IPS DF 4.7 (cell line): Measurements from ENCODE around the gene ADAM17.

Experiments
- DNase-seq: peaks from one replicate; pipeline ENCODE4 v3.0.0-alpha.2; 2013; ENCODE audit warnings: low spot score; ENCODE audit errors: extremely low read depth

ADAM17 gene

DNA sequence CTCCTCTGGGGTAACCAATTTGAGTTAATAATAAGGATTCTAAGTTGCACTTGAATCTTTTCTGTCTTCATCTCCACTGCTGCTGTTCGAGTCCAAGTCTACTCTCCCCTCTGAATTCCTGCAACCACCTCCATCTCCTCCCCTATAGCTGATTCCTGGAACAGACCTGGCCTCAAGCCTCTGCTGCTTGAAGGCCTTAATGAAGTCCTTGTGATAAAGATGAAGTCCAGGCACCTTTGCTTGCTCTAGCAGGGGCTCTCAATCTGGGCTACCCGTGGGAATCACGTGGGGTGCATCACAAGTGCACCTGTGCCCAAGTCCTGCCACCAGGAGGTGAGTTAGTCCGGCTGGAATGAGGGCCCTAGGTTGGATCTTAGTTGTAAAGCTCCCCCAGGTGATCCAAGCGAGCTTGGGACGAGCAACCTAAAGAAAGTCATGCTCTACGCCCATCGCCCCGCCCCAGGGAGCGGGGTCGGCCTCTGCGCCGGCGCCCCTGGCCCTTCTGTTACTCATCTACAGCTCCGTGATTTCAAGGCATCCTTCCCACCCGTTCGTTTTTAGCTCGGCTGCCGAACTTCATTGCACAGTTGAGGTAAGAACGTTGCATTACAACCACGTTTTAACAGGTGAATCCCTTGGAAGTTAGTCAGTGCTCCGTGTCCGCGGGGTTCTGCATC, 82.2 kb downstream of the ADAM17 start:
- DNase-seq: no peak

DNA sequence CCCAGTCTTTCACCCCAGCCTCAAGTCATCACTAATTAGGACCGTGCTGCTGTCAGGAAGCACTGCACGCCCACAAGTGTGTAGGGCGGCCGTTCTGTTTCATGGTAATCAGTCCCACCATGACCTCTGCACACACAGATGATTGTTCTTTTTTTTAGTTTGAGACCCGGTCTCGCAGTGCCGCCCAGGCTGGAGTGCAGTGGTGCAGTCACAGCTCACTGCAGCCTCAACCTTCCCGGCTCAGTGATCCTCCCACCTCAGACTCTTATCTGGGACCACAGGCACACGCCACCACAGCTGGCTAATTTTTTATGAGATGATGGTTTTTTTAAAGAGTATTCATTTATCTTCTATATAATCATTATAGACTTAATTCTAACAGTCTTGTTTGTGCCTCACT, 83.1 kb downstream of the ADAM17 start:
- DNase-seq: no peak

DNA sequence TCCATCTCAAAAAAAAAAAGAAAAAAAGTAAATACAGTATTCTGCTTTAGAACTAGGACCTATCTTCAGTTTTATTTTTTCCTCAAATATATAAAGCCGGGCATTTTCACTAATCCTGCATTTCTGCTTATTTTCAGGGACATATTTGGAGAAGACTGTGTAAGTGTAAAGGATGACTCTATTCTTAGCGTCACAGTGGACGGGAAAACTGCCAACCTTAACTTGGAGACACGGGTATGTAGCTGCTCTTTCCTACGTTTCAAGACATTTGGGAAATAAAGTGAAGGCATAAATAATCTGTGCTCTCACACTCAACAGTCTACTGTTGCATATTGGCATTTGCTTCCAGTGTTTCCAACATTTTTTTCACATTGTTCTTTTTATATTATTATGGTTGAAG, 84.4 kb downstream of the ADAM17 start:
- DNase-seq: no peak

DNA sequence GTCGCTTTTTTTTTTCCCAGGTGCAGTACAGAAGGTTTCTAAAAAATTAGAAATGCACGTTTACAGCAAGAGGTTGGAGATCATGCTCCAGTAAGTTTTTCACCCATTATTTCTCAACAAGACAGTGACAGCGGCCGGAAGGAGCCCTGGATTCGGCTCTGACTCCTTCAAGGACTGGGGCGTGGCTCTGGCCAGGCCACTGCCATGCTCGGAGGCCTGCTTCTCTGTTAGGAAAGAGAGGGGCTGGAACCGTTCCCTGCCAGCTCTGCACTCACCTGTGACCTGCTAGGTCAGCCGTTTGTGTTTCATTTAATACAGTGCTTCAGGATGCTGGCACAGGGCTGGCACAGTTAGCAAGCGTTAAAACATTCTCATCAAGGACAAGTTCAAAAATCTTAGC, 87.9 kb downstream of the ADAM17 start:
- no peak for DNase-seq

DNA sequence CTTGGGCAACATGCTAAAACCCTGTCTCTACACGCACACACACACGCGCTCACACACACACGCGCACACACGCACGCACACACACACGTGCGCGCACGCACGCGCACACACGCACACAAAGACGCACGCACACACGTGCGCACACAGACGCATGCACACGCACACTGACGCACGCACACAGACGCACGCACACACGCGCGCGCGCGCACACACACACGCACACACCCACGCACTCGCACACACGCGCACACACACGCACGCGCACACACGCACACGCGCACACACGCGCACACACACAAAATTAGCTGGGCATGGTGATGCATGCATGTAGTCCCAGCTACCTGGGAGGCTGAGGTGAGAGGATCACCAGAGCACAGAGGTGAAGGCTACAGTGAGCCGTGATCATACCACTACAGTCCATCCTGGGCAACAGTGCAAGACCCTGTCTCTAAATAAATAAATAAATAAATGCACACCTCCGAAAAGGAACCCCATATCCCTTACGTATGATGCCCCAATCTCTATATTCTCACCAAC, 89.4 kb downstream of the ADAM17 start:
- no peak for DNase-seq

DNA sequence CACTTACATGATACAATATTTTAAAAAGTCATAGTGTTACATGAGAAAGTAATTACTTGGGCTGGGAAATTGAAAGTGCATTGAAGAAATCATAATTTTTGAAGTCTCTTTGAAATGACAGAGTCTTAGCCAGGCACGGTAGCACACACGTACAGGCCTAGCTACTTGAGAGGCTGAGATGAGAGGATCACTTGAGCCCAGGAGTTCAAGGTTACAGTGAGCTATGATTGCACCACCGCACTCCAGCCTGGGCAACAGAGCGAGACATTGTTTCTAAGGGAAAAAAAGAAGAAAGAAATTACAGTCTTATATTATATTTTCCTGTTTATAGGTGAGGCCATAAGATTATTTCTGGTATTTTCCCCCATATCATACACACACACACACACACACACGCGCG, 90.5 kb downstream of the ADAM17 start:
- DNase-seq: no peak

DNA sequence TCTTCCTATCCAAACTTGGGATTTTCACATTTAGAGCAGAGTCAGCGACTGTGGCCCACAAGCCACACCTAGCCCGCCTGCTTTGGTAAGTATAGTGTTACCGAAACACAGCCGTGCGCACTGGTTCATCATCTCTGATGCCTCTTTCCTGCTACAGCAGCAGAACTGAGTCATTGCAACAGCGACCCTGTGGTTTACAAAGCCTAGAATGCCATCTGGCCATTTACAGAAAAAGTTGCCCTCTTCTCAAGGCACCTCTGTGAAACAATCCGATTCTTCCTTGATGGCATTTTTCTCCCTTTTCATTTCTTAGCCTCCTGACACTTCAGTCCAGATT, 92.0 kb downstream of the ADAM17 start:
- DNase-seq: no peak

DNA sequence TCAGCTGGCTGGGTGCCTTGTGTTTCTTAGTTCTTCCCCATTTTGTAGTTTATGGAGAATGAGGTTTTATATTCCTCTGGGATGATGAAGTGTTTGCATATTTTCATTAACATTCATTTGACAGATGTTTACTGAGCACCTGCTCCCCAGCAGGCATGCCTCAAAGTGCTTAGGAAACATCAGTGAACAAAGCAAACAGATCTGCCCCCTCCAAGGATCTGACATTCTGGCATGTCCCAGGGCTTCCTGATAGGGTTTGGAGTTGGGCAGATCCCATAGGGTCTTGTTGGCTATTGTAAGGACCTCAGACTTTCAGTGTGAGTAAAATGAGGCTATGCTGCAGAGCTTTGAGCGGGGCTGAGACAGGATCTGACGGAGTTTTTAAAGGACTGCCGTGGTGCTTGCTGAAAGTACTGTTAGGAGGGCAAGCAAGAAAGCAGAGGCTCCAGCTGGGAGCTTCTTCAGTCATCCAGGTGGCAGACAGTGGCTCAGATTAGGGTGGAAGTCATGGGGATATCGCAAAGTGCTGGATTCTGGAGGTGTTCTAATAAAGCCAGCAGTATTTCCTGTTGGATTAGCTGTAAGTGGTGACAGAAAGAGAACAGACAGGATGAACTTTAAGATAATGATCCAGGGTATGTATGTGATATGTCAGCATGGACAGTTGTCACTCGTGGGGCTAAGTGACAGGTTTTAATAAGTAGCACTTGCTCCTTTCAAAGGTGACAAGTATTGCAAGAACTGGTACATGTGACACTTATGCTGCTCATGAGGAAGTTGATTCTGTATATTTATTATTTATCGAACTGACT, 92.5 kb downstream of the ADAM17 start:
- no peak for DNase-seq

DNA sequence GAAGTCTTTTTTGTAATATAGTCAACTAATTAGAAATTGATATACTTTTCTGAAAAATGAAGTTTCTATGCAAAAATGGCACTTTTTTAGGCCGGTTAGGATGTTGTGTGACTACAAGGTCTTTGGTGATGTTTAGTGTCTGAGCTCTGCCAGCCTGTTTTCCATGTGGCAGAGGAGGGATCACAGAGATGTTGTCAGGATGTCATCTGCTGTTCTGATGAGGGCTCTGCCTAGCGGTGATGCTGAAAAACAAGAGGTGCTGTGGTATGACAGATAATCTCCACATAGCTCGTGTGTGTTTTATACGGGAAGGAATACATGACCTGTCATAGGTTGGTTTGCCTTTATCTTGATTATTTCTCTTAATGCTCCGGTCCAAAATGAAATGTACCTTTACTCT, 93.3 kb downstream of the ADAM17 start:
- DNase-seq: no peak

DNA sequence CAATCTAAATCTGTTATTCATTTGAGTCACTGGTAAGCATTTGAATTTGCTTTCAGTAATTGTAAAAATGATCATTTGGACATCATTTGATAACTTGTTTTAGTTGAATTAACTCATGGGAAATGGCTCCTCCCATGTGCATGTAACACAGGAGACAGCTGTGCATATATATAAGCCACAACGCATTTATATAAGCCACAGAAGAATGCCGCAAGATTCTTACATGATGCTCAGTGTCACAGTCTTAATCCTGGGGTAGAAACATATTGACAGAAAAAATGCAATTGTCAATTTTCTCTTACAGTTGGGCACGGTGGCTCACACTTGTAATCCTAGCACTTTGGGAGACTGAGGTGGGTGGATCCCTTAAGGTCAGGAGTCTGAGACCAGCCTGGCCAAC, 94.6 kb downstream of the ADAM17 start:
- DNase-seq: no peak

DNA sequence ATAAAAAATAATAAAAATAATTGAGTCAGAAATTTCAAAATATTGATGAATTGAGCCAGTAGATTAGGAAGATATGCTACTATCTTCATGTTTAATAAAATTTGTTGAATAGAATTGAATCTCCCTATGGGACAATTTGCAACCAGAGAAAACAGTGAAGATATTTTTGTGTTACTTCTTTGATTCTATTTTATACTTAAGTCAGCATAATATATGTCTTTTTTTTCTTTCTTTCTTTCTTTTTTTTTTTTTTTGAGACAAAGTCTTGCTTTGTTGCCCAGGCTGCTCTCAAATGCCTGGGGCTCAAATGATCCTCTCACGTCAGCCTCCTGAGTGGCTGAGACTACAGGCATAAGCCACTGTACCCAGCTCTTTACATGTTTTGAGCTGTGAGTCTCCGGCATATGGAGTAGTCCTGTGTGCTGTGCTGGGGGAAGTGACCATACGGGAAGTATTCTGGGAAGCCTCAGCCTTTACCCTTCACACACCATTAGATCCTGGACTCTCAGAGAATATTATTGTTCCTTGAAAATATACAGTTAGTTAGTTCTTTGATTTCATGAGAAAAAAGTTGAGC, 95.1 kb downstream of the ADAM17 start:
- DNase-seq: no peak

DNA sequence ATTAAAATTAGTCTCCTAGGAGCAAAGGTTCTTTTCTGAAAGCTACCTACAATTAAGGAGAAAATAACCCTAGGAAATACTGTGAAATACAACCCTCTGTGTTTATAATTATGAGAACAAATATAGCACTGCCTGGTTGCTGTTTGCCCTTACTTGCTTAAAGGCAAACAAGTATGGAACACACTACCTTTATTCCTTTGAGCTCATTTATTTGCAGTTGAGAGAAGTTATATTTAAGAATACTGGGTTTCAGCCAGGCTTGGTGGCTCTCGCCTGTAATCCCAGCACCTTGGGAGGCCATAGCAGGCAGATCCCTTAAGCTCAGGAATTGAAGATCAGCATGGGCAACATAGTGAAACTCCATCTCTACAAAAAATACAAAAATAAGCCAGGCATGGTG, 104.4 kb downstream of the ADAM17 start:
- no peak for DNase-seq

DNA sequence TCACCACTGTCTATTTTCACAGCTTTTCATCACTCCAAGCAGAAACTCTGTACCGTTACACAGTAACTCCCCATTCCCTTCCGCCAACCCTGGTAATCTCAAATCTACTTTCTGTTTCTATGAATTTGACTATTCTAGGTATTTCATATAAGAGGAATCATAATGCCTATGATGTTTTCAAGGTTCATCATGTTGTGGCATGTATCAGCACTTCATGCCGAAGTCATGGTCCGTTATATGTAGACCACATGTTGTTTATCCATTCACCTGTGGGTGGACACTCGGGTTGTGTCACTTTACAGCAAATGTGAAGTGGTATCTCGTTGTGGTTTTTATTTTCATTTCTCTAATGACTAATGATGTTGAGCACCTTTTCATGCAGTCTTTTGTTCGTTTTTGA, 110.5 kb downstream of the ADAM17 start:
- no peak for DNase-seq

DNA sequence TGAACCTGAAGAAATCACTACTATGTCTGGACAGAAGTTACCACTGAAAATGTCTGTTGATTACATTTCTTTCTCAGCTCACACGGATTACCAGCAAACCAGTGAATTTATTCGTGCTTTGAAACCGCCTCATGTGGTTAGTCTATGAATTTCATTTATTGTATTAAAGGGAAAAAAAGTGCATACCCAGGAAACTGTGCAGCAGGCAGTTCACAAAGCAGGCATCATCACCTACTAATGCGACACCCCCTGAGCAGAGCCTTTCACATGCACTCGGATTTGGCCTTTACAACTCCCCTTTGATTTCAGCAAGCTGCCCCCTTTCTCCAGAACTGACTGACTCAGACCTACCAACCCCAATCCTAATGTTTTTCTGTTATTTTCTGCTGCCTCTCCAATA, 112.1 kb downstream of the ADAM17 start:
- DNase-seq: no peak

DNA sequence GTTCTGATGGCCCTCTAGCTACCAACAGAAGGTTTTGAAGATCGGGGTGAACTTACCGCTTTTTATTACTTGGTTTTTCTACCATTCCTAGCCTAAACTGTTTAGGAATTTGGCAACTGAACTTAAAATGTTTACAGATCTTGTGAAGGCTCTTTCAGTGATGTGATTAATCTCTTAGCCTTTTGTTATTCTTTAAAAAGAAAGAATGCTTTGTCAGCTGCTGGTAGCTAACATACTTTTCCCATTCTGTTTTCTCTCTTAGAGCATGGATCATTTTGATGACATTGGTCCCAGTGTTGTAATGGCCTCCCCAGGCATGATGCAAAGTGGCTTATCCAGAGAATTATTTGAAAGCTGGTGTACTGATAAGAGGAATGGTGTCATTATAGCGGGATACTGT, 114.1 kb downstream of the ADAM17 start:
- no peak for DNase-seq

DNA sequence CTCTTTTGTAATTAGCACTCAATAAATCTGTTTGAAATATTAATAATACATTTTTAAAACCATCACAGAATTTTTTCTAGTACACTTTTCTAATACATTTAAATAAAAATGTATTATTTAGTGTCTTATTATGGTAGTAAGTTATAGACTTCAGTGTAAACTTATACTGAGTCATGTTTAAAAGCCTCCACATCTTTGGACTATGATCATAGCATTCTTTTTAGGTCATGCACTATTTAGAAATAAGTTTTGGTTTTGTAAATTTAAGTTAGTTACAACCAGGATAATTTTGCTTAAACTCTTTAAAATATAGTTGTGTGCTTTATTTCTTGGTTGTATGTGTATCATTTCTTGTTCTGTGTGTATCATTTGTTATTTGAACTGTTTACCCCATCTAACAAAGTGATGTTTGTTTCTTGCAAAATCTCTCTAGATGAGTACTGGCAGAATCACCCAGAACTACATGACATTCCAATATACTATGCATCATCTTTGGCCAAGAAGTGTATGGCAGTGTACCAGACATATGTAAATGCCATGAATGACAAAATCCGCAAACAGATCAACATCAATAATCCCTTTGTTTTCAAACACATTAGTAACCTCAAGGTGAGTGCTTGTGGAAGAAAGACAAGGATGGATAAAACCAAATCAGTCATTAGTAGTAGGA, 115.4 kb downstream of the ADAM17 start:
- DNase-seq: no peak

DNA sequence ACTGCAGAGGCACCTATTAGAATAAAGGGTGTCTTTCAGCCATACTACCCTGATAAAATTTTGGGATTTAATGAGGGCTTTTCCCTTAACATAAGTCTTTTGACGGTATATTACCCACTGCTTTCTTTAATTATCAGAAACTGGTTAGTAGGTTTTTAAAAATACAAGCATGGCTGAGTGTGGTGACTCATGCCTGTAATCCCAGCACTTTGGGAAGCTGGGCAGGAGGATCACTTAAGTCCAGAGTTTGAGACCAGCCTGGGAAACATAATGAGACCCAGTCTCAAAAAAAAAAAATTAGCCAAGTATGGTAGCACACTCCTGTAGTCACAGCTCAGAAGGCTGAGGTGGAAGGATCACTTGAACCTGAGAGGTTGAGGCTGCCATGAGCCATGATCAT, 116.1 kb downstream of the ADAM17 start:
- DNase-seq: no peak
